ENCODE data around the gene CALU. TPM values are rescaled to one million over a fixed set of nuclear protein-coding genes. Genes with fewer than 3 reads are reported as not detected.

Gene CALU
- total RNA-seq, 4 donors from 2014 or later = 23.6 to 1,780 (median 44.0) TPM

GRCh38 chr7:128701062-128701785, 37.9 kb upstream of the CALU start:
- intact Hi-C loops (cut with DNase I; ENCODE audit: low total_unique reads) (no loop called here), in situ Hi-C loops (cut with MboI; ENCODE audit: low pct_ligation_motif_present in 1 of 4, low pct_unique_long_range_greater_than_20kb in 1 of 4, low sequenced_read_pairs in 3 of 4) (no loop called here)
- no peak overlapping the region for H3K4me3 ChIP-seq
- TF ChIP-seq POLR2AphosphoS5 (IDR thresholded peaks at IDR 0.05) (no peak), EP300 (IDR thresholded peaks at IDR 0.05; ENCODE audit: low read depth) (no peak), POLR2A (IDR thresholded peaks at IDR 0.05) (no peak), CTCF (IDR thresholded peaks at IDR 0.05) (no peak)
- H3K9me3 ChIP-seq = no peaks in the 10 kb centered on the region
- 64 to 80% methylated on average over 3 to 6 of the region's 6 CpGs for WGBS, 2 donors (ENCODE audit: low coverage in 1 of 2)
- no peaks in the 10 kb centered on the region for H3K36me3 ChIP-seq
- peaks cover 57% of the 10 kb centered on the region for H3K27me3 ChIP-seq
- peaks cover 0 to 7% (median 6%) of the 10 kb centered on the region in 4 donors for H3K4me1 ChIP-seq
- no peak for DNase-seq
- no peak overlapping the region for H3K27ac ChIP-seq

GRCh38 chr7:128703609-128704241, 35.4 kb upstream of the CALU start:
- Histone ChIP-seq H3K4me1 (no peaks in the 10 kb centered on the region), H3K36me3 (no peaks in the 10 kb centered on the region), H3K4me3 (no peak overlapping the region), H3K27ac (no peak overlapping the region), H3K9me3 (no peaks in the 10 kb centered on the region), H3K27me3 (peaks cover 32% of the 10 kb centered on the region)
- TF ChIP-seq CTCF (IDR thresholded peaks at IDR 0.05) (no peak), POLR2AphosphoS5 (IDR thresholded peaks at IDR 0.05) (no peak), EP300 (IDR thresholded peaks at IDR 0.05; ENCODE audit: low read depth) (no peak), POLR2A (IDR thresholded peaks at IDR 0.05) (no peak)
- DNase-seq = no peak
- intact Hi-C loops (cut with DNase I; ENCODE audit: low total_unique reads) (no loop called here), in situ Hi-C loops (cut with MboI; ENCODE audit: low pct_ligation_motif_present in 1 of 4, low pct_unique_long_range_greater_than_20kb in 1 of 4, low sequenced_read_pairs in 3 of 4) (no loop called here)
- 54 to 67% methylated on average over 3 to 7 of the region's 7 CpGs for WGBS, 2 donors (ENCODE audit: low coverage in 1 of 2)

- Histone ChIP-seq H3K36me3 (no peaks in the 10 kb centered on the region), H3K4me1 (no peaks in the 10 kb centered on the region), H3K4me3 (no peak overlapping the region), H3K27me3 (peaks cover 10% of the 10 kb centered on the region), H3K9me3 (no peaks in the 10 kb centered on the region), H3K27ac (no peak overlapping the region)
- no peak for DNase-seq
- intact Hi-C loops (cut with DNase I; ENCODE audit: low total_unique reads) (no loop called here), in situ Hi-C loops (cut with MboI; ENCODE audit: low pct_ligation_motif_present in 1 of 4, low pct_unique_long_range_greater_than_20kb in 1 of 4, low sequenced_read_pairs in 3 of 4) (no loop called here)
- 80% methylated on average over 2 to 3 of the region's 3 CpGs for WGBS, 2 donors (ENCODE audit: low coverage in 1 of 2)
- TF ChIP-seq POLR2AphosphoS5 (IDR thresholded peaks at IDR 0.05) (no peak), CTCF (IDR thresholded peaks at IDR 0.05) (no peak)
These were observed 33.2 kb upstream of the CALU start for GRCh38 chr7:128705891-128706333.

GRCh38 chr7:128707752-128708151, 31.4 kb upstream of the CALU start:
- Histone ChIP-seq H3K9me3 (no peaks in the 10 kb centered on the region), H3K36me3 (no peaks in the 10 kb centered on the region), H3K4me1 (no peaks in the 10 kb centered on the region), H3K4me3 (no peak overlapping the region), H3K27ac (no peak overlapping the region), H3K27me3 (peaks cover 3% of the 10 kb centered on the region)
- in situ Hi-C loops (cut with MboI; ENCODE audit: low pct_ligation_motif_present in 1 of 4, low pct_unique_long_range_greater_than_20kb in 1 of 4, low sequenced_read_pairs in 3 of 4) = no loop called here
- intact Hi-C loops (cut with DNase I; ENCODE audit: low total_unique reads) = no loop called here
- 90 to 91% methylated on average over 1 of the region's 1 CpG for WGBS, 2 donors (ENCODE audit: low coverage in 1 of 2)
- DNase-seq = no peak
- no peak for TF ChIP-seq EP300 (IDR thresholded peaks at IDR 0.05; ENCODE audit: low read depth)
- TF ChIP-seq CTCF (IDR thresholded peaks at IDR 0.05) = no peak
